Kidney capillary endothelial cell (primary cell): Measurements from ENCODE around the gene ITPRID1.

Source experiments
- DNase-seq: peaks from one replicate; pipeline ENCODE4 v3.0.0-alpha.2; 2018; ENCODE audit warnings: low spot score

ITPRID1 gene

DNA sequence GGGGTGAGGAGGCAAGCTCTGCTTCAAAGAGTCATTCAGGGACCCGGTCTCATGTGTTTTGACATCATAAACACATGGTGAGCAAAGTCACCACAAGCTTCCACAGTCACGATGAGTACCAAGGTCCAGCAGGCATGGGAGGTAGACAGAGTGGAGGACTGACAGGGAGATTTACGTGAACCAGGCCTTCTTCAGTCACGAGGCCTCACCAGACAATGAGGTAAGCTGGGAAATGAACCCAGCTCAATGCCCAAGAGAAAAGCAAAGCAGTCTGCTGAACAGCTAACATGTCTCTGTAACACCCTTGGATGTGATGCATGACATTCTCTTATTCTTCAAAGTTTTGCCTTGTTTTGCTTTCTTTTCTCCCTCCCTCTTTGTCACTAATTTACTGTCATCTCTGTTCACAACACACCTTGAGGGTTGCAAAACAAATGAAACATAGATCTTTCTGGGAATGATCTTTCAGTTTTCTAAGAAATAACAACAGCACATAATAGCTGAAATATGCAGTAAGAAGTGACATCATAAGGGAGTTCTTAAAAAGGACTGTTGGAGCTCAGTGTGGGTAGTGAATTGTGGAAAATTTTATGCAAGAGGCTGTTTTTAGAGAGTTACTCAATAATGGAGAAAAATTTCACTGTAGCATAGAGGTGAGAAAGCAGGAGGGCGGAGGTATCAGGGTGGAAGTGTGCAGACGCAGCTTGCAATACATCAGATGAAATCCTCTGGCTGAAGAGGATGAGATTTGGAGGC, 182.1 kb downstream of the ITPRID1 start:
- DNase-seq: no peak

DNA sequence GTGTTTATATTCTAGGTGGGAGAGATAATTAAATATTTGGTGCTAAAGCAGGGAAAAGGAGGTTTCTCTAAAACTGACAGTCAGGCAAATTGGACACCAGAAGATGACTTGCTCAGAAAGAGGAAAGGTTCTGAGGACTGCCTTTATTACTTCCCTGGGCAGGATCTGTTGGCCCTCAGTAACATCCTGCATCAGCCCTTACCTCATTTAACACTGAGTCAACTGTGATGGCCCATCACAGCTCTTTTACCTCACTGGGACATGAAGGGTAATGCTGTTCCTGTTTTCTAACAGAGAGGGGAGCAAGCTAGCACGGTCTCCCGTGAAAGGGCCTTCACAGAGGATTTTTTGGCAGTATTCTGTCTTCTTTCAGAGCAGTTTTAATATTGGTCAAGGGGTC, 185.2 kb downstream of the ITPRID1 start:
- no peak for DNase-seq

DNA sequence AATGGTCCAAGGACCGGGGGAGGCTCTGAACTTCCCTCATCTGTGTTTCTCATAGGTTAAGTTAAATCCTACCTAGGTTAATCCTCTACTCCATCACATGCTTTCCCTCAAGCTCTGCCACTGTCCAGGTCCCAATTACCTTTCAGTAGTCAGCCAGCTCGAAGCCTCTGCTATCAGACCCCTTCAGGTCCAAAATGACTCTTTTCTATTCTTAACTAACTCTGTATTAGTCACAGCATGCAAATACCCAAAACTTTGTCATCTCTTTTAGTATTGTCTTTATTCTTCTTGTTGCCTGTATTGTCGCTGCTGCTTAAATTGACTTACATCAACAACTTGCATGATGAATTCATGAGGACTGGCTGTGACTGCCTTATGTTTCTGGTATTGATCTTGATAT, 188.5 kb downstream of the ITPRID1 start:
- DNase-seq: no peak

GRCh38 chr7:31705377-31705776, 191.5 kb downstream of the ITPRID1 start:
- no peak for DNase-seq

DNA sequence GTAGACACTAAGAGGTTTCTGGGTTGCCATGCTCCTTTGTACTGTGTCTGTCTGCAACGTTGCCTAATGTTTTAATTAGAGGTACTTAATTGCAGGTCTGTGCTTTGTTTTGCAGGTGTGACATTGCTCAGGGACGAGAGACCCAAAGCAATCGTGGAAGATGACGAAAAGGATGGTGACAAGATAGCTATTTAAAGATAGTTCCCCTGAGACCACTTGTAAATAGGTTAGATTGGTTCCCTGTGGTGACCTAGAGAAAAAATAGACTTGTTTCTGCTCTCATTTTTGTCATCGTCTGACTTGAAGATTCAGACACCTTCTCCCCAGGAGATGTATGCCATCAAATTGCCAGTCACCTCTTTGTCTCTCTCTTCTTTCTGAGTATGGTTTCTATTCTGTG, 193.2 kb downstream of the ITPRID1 start:
- DNase-seq: no peak
